Loucy (cell line): Measurements from ENCODE around the gene C19orf12.

Experiments used
- CTCF ChIP-seq: fragments of 200-600 bp; sonication (generic); conservative IDR thresholded peaks from 2 replicates; pipeline ENCODE4 v1.5.1; 2014; ENCODE audit warnings: mild to moderate bottlenecking, antibody characterized with exemption, low read length
- EZH2phosphoT487 ChIP-seq: fragments of 200-600 bp; IDR thresholded peaks from 2 replicates; pipeline ENCODE4 v1.6.1; 2018; ENCODE audit warnings: antibody characterized with exemption, mild to moderate bottlenecking, moderate library complexity, borderline replicate concordance

GRCh38 chr19:29758863-29759262 is 43.8 kb upstream of the C19orf12 start:
- TF ChIP-seq CTCF = no peak
- no peak for TF ChIP-seq EZH2phosphoT487
